GM19025 (cell line): ENCODE measurements around the gene ZGPAT.

Source experiments
- ATAC-seq: cut with Tn5 transposase; IDR thresholded peaks from one replicate; pipeline ENCODE4 v1.9.1; 2021; ENCODE audit warnings: mild to moderate bottlenecking, low read depth, moderate library complexity; ENCODE audit not compliant: unreplicated experiment

Gene ZGPAT

GRCh38 chr20:63691711-63692435, 16.0 kb upstream of the ZGPAT start:
- ATAC-seq: no peak

GRCh38 chr20:63692436-63693082, 15.3 kb upstream of the ZGPAT start:
- ATAC-seq: no peak

DNA sequence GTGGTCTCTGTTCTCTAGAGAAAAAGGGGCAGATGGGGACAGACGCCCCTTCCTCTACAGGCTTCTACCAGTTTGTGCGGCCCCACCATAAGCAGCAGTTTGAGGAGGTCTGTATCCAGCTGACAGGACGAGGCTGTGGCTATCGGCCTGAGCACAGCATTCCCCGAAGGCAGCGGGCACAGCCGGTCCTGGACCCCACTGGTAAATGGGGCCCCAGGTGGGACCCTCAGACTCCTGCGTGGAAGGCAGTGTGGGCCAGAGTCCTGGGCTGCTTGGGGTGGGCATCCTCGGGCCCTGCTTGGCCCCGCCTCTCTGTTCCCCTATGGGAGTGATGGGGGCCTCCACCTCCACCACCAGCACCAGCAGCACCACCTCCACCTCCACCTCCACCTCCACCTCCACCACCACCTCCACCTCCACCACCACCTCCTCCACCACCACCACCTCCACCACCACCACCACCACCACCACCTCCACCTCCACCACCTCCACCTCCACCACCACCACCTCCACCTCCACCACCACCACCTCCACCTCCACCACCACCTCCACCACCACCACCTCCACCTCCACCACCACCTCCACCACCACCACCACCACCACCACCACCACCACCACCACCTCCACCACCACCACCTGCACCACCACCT, 14.6 kb upstream of the ZGPAT start:
- no peak for ATAC-seq

GRCh38 chr20:63693733-63694583, 13.9 kb upstream of the ZGPAT start:
- ATAC-seq: no peak

GRCh38 chr20:63694584-63695423, 13.0 kb upstream of the ZGPAT start:
- ATAC-seq: no peak

GRCh38 chr20:63695424-63696305, 12.2 kb upstream of the ZGPAT start:
- no peak for ATAC-seq

DNA sequence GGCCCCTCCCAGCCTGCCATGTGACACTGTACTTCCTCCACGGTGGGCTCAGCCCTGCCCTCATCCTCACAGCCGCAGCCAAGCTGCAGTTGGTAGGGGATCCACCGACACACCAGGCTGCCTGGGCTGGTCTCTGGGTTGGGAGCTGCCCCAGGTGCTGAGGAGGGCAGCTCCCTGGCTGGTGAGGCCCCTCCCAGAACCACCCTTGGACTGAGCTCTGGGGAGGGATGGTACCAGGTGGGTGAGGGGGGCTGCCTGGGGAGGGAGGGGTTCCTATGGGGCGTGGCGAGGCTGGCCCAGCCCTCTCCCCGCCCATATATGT, 11.6 kb upstream of the ZGPAT start:
- no peak for ATAC-seq

DNA sequence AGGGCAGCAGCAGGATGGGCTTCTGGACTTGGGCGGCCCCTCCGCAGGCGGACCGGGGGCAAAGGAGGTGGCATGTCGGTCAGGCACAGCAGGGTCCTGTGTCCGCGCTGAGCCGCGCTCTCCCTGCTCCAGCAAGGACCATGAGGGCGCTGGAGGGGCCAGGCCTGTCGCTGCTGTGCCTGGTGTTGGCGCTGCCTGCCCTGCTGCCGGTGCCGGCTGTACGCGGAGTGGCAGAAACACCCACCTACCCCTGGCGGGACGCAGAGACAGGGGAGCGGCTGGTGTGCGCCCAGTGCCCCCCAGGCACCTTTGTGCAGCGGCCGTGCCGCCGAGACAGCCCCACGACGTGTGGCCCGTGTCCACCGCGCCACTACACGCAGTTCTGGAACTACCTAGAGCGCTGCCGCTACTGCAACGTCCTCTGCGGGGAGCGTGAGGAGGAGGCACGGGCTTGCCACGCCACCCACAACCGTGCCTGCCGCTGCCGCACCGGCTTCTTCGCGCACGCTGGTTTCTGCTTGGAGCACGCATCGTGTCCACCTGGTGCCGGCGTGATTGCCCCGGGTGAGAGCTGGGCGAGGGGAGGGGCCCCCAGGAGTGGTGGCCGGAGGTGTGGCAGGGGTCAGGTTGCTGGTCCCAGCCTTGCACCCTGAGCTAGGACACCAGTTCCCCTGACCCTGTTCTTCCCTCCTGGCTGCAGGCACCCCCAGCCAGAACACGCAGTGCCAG, 11.0 kb upstream of the ZGPAT start, which contains the start of gene TNFRSF6B:
Gene TNFRSF6B, plus strand, starts transcription at position 25 of the 729 bp plus-strand sequence. Its CDS starts 116 bp downstream, at position 141.
- no peak for ATAC-seq

- ATAC-seq: no peak
Observed at GRCh38 chr20:63697357-63697867, 10.4 kb upstream of the ZGPAT start.

GRCh38 chr20:63697868-63698545, 9.8 kb upstream of the ZGPAT start:
- no peak for ATAC-seq

- no peak for ATAC-seq
Observed at GRCh38 chr20:63698739-63699465, 8.9 kb upstream of the ZGPAT start.

GRCh38 chr20:63699466-63700198, 8.2 kb upstream of the ZGPAT start:
- no peak for ATAC-seq

GRCh38 chr20:63700199-63701050, 7.4 kb upstream of the ZGPAT start:
- no peak for ATAC-seq

GRCh38 chr20:63701051-63701328, 6.8 kb upstream of the ZGPAT start:
- no peak for ATAC-seq

- no peak for ATAC-seq
Observed at GRCh38 chr20:63701329-63702035, 6.4 kb upstream of the ZGPAT start.
